Mesothelial cell of epicardium (in vitro differentiated cells): ENCODE results near the gene SAMD8. TPM values are rescaled to one million over a fixed set of nuclear protein-coding genes. Genes with fewer than 3 reads are reported as not detected.

Source experiments
- DNase-seq, 2 experiments: peaks; one replicate each; pipeline ENCODE4 v3.0.0; 2021; ENCODE audit warnings: low spot score in 2 of 2; ENCODE audit not compliant: unreplicated experiment in 2 of 2
- H3K27ac Mint-ChIP-seq: 2 replicates; pipeline ENCODE4 v1.8.0; 2021; ENCODE audit warnings: mixed read lengths
- H3K27me3 Mint-ChIP-seq: 2 replicates; pipeline ENCODE4 v1.8.0; 2021; ENCODE audit warnings: low read depth, mixed read lengths
- H3K36me3 Mint-ChIP-seq: 2 replicates; pipeline ENCODE4 v1.8.0; 2021; ENCODE audit warnings: mixed read lengths
- H3K4me1 Mint-ChIP-seq: 2 replicates; pipeline ENCODE4 v1.8.0; 2021; ENCODE audit warnings: mixed read lengths
- H3K4me3 Mint-ChIP-seq: 2 replicates; pipeline ENCODE4 v1.8.0; 2021; ENCODE audit warnings: mild to moderate bottlenecking, moderate library complexity, mixed read lengths
- H3K9me3 Mint-ChIP-seq: 2 replicates; pipeline ENCODE4 v1.8.0; 2021; ENCODE audit warnings: mixed read lengths
- total RNA-seq: library from RNA; stranded (reverse); gene quantifications from 3 replicates; pipeline ENCODE4 v1.2.1, GENCODE V29; 2021
- TF ChIP-seq, protein P1 (sequence below): fragments of 200-600 bp; sonication (generic); IDR thresholded peaks from one replicate; pipeline ENCODE4 v1.5.0; 2021; ENCODE audit warnings: antibody characterized with exemption; ENCODE audit not compliant: unreplicated experiment

The SAMD8 gene
- total RNA-seq, 1 donor from 2014 or later: 25.6 TPM

- no peak for DNase-seq
- Mint-ChIP-seq H3K4me1 (peaks cover 34% of the 10 kb centered on the region), H3K27me3 (no peaks in the 10 kb centered on the region)
Measured at GRCh38 chr10:75088640-75089039, 22.8 kb upstream of the SAMD8 start.

DNA sequence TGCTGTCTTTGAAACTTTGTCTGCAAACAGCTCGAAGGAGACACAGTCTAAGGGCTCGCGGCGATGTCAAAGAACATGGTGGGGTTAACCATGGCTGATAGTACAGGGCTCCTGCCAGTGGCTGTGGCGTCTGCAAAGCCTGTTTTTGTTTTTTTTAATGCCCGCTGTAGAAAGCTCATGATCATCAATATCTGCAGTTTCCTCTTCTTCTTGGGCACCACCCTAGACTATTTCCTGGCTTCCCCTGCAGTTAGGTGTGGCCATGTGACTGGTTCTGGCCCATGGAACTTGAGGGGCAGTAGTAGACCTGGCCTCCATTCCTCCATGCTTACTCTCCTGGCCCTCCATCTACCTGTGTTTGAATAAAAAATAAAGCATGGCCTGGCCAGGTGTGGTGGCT lies 21.8 kb upstream of the SAMD8 start:
- no peak overlapping the region for H3K4me3 Mint-ChIP-seq
- no peaks in the 10 kb centered on the region for H3K27me3 Mint-ChIP-seq
- H3K36me3 Mint-ChIP-seq: no peaks in the 10 kb centered on the region
- TF ChIP-seq, protein P1, sequence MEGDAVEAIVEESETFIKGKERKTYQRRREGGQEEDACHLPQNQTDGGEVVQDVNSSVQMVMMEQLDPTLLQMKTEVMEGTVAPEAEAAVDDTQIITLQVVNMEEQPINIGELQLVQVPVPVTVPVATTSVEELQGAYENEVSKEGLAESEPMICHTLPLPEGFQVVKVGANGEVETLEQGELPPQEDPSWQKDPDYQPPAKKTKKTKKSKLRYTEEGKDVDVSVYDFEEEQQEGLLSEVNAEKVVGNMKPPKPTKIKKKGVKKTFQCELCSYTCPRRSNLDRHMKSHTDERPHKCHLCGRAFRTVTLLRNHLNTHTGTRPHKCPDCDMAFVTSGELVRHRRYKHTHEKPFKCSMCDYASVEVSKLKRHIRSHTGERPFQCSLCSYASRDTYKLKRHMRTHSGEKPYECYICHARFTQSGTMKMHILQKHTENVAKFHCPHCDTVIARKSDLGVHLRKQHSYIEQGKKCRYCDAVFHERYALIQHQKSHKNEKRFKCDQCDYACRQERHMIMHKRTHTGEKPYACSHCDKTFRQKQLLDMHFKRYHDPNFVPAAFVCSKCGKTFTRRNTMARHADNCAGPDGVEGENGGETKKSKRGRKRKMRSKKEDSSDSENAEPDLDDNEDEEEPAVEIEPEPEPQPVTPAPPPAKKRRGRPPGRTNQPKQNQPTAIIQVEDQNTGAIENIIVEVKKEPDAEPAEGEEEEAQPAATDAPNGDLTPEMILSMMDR: no peak
- H3K27ac Mint-ChIP-seq: no peak overlapping the region
- DNase-seq: no peak
- H3K4me1 Mint-ChIP-seq: peaks cover 26% of the 10 kb centered on the region
- no peaks in the 10 kb centered on the region for H3K9me3 Mint-ChIP-seq

More at GRCh38 chr10:75088640-75089039, 22.8 kb upstream of the SAMD8 start:
- Mint-ChIP-seq H3K36me3 (no peaks in the 10 kb centered on the region), H3K9me3 (no peaks in the 10 kb centered on the region), H3K4me3 (no peak overlapping the region), H3K27ac (no peak overlapping the region)
- TF ChIP-seq, protein P1: no peak

DNA sequence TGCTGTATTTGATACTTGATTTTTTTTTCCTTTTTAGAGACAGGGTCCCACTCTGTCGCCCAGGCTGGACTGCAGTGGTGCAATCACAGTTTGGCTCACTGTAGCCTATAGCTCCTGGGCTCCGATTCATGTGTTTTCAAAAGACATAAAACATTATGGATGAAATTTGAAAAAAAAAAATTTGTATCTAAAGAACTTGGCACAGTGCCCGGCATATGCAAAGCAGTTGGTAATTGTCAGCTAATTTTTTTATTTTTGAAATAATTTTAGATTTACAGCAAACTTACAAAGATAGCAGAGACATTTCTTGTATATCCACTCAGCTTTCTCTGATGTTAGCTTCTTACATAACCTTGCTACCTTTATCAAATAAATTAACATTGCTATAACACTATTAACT lies 20.3 kb upstream of the SAMD8 start:
- H3K27me3 Mint-ChIP-seq: no peaks in the 10 kb centered on the region
- peaks cover 13% of the 10 kb centered on the region for H3K4me1 Mint-ChIP-seq
- no peaks in the 10 kb centered on the region for H3K36me3 Mint-ChIP-seq
- TF ChIP-seq, protein P1: no peak
- H3K27ac Mint-ChIP-seq: peak overlapping the region; percentile 71
- DNase-seq: no peak
- no peak overlapping the region for H3K4me3 Mint-ChIP-seq
- no peaks in the 10 kb centered on the region for H3K9me3 Mint-ChIP-seq

DNA sequence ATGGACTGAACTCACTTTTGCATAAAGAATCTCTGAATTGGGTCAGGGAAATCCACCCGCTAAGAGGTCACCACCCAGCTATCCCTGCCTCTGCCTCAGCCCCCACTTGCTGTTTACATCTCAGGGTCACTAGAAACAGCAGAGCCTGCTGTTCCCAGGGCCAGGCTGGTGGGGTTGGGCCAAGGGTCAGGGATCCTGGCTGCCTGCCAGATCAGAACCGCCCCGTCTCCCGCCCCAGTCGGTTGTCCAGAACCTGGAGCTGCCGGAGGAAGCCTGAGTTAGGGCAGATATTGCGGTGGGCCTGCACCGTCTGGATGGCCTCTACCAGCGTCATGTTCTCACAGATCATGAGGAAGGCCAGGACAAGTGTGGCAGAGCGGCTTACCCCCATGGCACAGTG lies 17.0 kb upstream of the SAMD8 start:
- H3K9me3 Mint-ChIP-seq: no peaks in the 10 kb centered on the region

DNA sequence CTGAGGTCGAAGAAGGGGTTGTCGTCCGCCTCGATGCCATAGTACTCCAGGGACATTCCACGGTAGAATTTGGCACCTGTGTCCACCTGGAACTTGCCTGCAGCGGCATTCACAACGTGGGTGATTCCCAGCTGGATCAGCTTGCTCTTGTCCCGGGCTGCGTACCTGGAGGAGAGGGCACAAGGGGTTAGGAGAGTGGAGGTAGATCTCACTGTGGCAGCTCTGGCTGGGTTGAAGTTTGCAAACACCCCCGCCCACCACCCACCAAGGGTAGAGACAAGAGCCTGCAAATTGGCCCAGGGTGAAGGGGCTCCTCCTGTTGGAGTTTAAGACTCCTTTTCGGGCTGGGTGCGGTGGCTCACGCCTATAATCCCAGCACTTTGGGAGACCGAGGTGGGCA lies 15.8 kb upstream of the SAMD8 start:
- Mint-ChIP-seq H3K9me3 (no peaks in the 10 kb centered on the region), H3K4me1 (peaks cover 11% of the 10 kb centered on the region), H3K27me3 (no peaks in the 10 kb centered on the region), H3K27ac (no peak overlapping the region), H3K36me3 (no peaks in the 10 kb centered on the region), H3K4me3 (no peak overlapping the region)
- TF ChIP-seq, protein P1: no peak
- DNase-seq: no peak

More for the DNA sequence above, 17.0 kb upstream of the SAMD8 start:
- H3K4me1 Mint-ChIP-seq: peaks cover 2% of the 10 kb centered on the region
- no peaks in the 10 kb centered on the region for H3K27me3 Mint-ChIP-seq
- no peak overlapping the region for H3K4me3 Mint-ChIP-seq
- H3K27ac Mint-ChIP-seq: no peak overlapping the region
- DNase-seq: no peak
- TF ChIP-seq, protein P1: no peak
- no peaks in the 10 kb centered on the region for H3K36me3 Mint-ChIP-seq

GRCh38 chr10:75096749-75097148 lies 14.7 kb upstream of the SAMD8 start:
- no peak for DNase-seq
- TF ChIP-seq, protein P1: no peak
- peaks cover 13% of the 10 kb centered on the region for H3K4me1 Mint-ChIP-seq
- H3K36me3 Mint-ChIP-seq: no peaks in the 10 kb centered on the region
- no peaks in the 10 kb centered on the region for H3K27me3 Mint-ChIP-seq
- H3K27ac Mint-ChIP-seq: no peak overlapping the region
- H3K4me3 Mint-ChIP-seq: no peak overlapping the region
- H3K9me3 Mint-ChIP-seq: no peaks in the 10 kb centered on the region
